Right lobe of liver (tissue), 4 donors: ENCODE results near the gene POLL.

Experiments
- POLR2A ChIP-seq: fragments of 450-650 bp; IDR thresholded peaks from one replicate; pipeline ENCODE4 v1.6.1; 2017; ENCODE audit warnings: antibody characterized with exemption, mild to moderate bottlenecking
- TF ChIP-seq, protein P1 (sequence below), 4 donors: fragments of 200-600 bp in 3 of 4; fragments of 450-650 bp in 1 of 4; IDR thresholded peaks; one replicate each; pipeline versions ENCODE4 v1.5.1 to v1.8.0; 2016 to 2022; ENCODE audit warnings: antibody characterized with exemption in 4 of 4, mild to moderate bottlenecking in 2 of 4
- donor health status: DM: no; HTN: no; CAD: no.
- donor health status: DM: no; HTN: no; CAD: no.
- donor health status: DM: no; HTN: yes; CAD: no.

DNA sequence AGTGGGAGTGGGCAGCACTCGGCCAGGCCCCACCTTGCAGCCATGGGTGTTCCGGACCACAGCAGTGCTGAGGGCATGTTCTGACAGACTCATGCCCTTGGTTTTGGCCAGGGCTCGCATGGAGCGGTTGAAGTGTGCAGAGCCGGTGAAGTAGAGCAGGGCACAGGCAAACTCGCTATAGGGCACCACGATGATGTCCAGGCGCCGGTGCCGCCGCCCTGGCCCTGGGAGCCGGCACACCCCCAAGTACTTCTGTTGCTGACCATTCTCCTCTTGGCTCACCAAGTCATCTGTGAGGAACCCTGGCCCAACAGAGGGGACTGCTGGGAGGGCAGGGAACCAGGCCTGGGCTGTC, 8.6 kb downstream of the POLL start:
- TF ChIP-seq, protein P1, sequence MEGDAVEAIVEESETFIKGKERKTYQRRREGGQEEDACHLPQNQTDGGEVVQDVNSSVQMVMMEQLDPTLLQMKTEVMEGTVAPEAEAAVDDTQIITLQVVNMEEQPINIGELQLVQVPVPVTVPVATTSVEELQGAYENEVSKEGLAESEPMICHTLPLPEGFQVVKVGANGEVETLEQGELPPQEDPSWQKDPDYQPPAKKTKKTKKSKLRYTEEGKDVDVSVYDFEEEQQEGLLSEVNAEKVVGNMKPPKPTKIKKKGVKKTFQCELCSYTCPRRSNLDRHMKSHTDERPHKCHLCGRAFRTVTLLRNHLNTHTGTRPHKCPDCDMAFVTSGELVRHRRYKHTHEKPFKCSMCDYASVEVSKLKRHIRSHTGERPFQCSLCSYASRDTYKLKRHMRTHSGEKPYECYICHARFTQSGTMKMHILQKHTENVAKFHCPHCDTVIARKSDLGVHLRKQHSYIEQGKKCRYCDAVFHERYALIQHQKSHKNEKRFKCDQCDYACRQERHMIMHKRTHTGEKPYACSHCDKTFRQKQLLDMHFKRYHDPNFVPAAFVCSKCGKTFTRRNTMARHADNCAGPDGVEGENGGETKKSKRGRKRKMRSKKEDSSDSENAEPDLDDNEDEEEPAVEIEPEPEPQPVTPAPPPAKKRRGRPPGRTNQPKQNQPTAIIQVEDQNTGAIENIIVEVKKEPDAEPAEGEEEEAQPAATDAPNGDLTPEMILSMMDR (IDR thresholded peaks at IDR 0.05) = no peak
- TF ChIP-seq POLR2A = no peak
